HL-60 (cell line): ENCODE data around the gene TSC22D2.

Experiments
- DNase-seq, 2 experiments: peaks; one replicate each; pipeline ENCODE4 v3.0.0-alpha.2; 2010 to 2020; ENCODE audit warnings: low read depth in 1 of 2, low spot score in 1 of 2
- H3K27ac ChIP-seq: fragments of 250-450 bp; sonication (Bioruptor Pico); replicated peaks from 2 replicates; pipeline ENCODE4 v1.5.1; 2020; ENCODE audit warnings: mild to moderate bottlenecking, moderate library complexity
- H3K27me3 ChIP-seq: fragments of 250-450 bp; sonication (Bioruptor Pico); 2 replicates; pipeline ENCODE4 v1.5.1; 2021; ENCODE audit warnings: mild to moderate bottlenecking, moderate library complexity; ENCODE audit not compliant: insufficient read depth, poor library complexity, severe bottlenecking
- H3K4me3 ChIP-seq: replicated peaks from 2 replicates; pipeline ENCODE4 v1.5.1; 2011; ENCODE audit warnings: mild to moderate bottlenecking, control low read depth, low read length; ENCODE audit not compliant: insufficient read depth
- GABPA ChIP-seq: IDR thresholded peaks from 2 replicates; pipeline ENCODE4 v1.6.1; 2012; ENCODE audit warnings: low read depth
- POLR2AphosphoS5 ChIP-seq: IDR thresholded peaks from 2 replicates; pipeline ENCODE4 v1.6.1; 2012; ENCODE audit warnings: low read depth
- SPI1 ChIP-seq: IDR thresholded peaks from 2 replicates; pipeline ENCODE4 v1.6.1; 2012; ENCODE audit warnings: low read depth, mild to moderate bottlenecking, borderline replicate concordance
- TF ChIP-seq, protein P1 (sequence below): IDR thresholded peaks from one replicate; pipeline ENCODE4 v1.5.1; 2011; ENCODE audit warnings: low read length, control low read depth, inconsistent platforms; ENCODE audit not compliant: insufficient read depth
- TF ChIP-seq, protein P2 (sequence below): IDR thresholded peaks from 2 replicates; pipeline ENCODE4 v1.6.1; 2012; ENCODE audit warnings: low read depth; ENCODE audit not compliant: insufficient replicate concordance

TSC22D2 gene

GRCh38 chr3:150391161-150391560, 16.9 kb upstream of the TSC22D2 start:
- no peak for DNase-seq
- no peaks in the 10 kb centered on the region for H3K27me3 ChIP-seq
- TF ChIP-seq, protein P1, sequence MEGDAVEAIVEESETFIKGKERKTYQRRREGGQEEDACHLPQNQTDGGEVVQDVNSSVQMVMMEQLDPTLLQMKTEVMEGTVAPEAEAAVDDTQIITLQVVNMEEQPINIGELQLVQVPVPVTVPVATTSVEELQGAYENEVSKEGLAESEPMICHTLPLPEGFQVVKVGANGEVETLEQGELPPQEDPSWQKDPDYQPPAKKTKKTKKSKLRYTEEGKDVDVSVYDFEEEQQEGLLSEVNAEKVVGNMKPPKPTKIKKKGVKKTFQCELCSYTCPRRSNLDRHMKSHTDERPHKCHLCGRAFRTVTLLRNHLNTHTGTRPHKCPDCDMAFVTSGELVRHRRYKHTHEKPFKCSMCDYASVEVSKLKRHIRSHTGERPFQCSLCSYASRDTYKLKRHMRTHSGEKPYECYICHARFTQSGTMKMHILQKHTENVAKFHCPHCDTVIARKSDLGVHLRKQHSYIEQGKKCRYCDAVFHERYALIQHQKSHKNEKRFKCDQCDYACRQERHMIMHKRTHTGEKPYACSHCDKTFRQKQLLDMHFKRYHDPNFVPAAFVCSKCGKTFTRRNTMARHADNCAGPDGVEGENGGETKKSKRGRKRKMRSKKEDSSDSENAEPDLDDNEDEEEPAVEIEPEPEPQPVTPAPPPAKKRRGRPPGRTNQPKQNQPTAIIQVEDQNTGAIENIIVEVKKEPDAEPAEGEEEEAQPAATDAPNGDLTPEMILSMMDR = no peak
- TF ChIP-seq POLR2AphosphoS5 = no peak
- TF ChIP-seq, protein P2, sequence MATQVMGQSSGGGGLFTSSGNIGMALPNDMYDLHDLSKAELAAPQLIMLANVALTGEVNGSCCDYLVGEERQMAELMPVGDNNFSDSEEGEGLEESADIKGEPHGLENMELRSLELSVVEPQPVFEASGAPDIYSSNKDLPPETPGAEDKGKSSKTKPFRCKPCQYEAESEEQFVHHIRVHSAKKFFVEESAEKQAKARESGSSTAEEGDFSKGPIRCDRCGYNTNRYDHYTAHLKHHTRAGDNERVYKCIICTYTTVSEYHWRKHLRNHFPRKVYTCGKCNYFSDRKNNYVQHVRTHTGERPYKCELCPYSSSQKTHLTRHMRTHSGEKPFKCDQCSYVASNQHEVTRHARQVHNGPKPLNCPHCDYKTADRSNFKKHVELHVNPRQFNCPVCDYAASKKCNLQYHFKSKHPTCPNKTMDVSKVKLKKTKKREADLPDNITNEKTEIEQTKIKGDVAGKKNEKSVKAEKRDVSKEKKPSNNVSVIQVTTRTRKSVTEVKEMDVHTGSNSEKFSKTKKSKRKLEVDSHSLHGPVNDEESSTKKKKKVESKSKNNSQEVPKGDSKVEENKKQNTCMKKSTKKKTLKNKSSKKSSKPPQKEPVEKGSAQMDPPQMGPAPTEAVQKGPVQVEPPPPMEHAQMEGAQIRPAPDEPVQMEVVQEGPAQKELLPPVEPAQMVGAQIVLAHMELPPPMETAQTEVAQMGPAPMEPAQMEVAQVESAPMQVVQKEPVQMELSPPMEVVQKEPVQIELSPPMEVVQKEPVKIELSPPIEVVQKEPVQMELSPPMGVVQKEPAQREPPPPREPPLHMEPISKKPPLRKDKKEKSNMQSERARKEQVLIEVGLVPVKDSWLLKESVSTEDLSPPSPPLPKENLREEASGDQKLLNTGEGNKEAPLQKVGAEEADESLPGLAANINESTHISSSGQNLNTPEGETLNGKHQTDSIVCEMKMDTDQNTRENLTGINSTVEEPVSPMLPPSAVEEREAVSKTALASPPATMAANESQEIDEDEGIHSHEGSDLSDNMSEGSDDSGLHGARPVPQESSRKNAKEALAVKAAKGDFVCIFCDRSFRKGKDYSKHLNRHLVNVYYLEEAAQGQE = no peak
- no peak overlapping the region for H3K4me3 ChIP-seq
- no peak overlapping the region for H3K27ac ChIP-seq

DNA sequence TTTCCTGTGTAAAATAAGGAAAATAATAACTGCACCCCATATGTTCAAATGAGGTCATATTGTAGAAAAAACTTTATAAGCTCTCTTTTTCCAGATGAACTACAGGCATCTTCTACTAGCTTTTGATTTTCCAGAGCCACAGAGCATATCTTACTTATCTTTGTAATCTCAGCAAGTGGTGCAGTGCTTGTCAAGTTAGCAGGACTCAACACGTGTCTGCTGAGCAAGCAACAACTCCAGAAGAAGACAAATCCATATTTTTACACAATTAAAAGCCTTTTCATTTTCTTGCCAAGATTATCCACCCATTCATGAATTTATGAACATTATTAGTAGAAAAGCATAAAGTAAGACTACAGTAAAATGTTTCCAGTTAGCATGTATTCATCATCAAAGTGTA, 14.4 kb upstream of the TSC22D2 start:
- no peak overlapping the region for H3K4me3 ChIP-seq

GRCh38 chr3:150394606-150395005, 13.5 kb upstream of the TSC22D2 start:
- no peak for DNase-seq
- no peak for TF ChIP-seq POLR2AphosphoS5
- TF ChIP-seq SPI1 = no peak
- TF ChIP-seq, protein P1 = no peak
- TF ChIP-seq, protein P2 = no peak
- no peak for TF ChIP-seq GABPA
- H3K4me3 ChIP-seq = no peak overlapping the region
- H3K27ac ChIP-seq = no peak overlapping the region
- no peaks in the 10 kb centered on the region for H3K27me3 ChIP-seq

More for the DNA sequence above, 14.4 kb upstream of the TSC22D2 start:
- no peaks in the 10 kb centered on the region for H3K27me3 ChIP-seq
- DNase-seq = no peak
- H3K27ac ChIP-seq = no peak overlapping the region
- no peak for TF ChIP-seq GABPA
- TF ChIP-seq, protein P2 = no peak
- TF ChIP-seq, protein P1 = no peak
